K562 (cell line): ENCODE results near the gene WASF2. TPM values are rescaled to one million over a fixed set of nuclear protein-coding genes. Genes with fewer than 3 reads are reported as not detected.
A peak's percentile ranks its signal among the peaks of the same experiment; 100 is the strongest.

ENCODE experiments used
- FOXK2 ChIP-seq, 2 experiments: fragments of 450-650 bp; IDR thresholded peaks in 1 of 2; conservative IDR thresholded peaks in 1 of 2; 2 replicates each; pipeline ENCODE4 v1.6.1; 2016; ENCODE audit warnings: low read depth in 2 of 2, mild to moderate bottlenecking in 1 of 2
- GTF2A2 ChIP-seq: IDR thresholded peaks from 2 replicates; pipeline ENCODE4 v1.6.1; 2016; ENCODE audit warnings: mild to moderate bottlenecking, missing genetic modification characterization, missing compliant biosample characterization
- SP2 ChIP-seq: IDR thresholded peaks from 2 replicates; pipeline ENCODE4 v1.6.1; 2011; ENCODE audit warnings: mild to moderate bottlenecking, low read depth, low read length, moderate library complexity; ENCODE audit not compliant: poor library complexity, severe bottlenecking; ENCODE audit errors: extremely low read depth
- ZBTB40 ChIP-seq, 2 experiments: fragments of 450-650 bp in 1 of 2; sonication (generic) in 1 of 2; formaldehyde crosslinking in 1 of 2; IDR thresholded peaks; 2 replicates each; pipeline versions ENCODE4 v1.7.1 to v1.9.0; 2016 to 2022; ENCODE audit warnings: inconsistent platforms in 1 of 2, mild to moderate bottlenecking in 1 of 2, missing genetic modification reagents in 1 of 2
- ZFX ChIP-seq: sonication (generic); formaldehyde crosslinking; IDR thresholded peaks from 2 replicates; pipeline ENCODE4 v1.8.0; 2022; ENCODE audit warnings: mild to moderate bottlenecking, missing genetic modification reagents, moderate library complexity
- ZNF79 ChIP-seq: fragments of 250-450 bp; sonication (Bioruptor Pico); IDR thresholded peaks from 2 replicates; pipeline ENCODE4 v1.4.0; 2020; ENCODE audit warnings: low read depth, mild to moderate bottlenecking, moderate library complexity
- polyA plus RNA-seq, 8 experiments: library from polyadenylated mRNA; depleted of rRNA in 4 of 8; stranded (reverse) in 5 of 8; unstranded in 3 of 8; fragments of >200 nt; fragmentation: Nextera tagmentation in 2 of 8; fragmentation: Illumina TruSeq in 1 of 8; extraction: Ambion mirVana in 2 of 8; extraction: Trizol in 1 of 8; gene quantifications; 2 replicates each; pipeline versions ENCODE4 v1.2.1 to v1.2.3, GENCODE V29; 2011 to 2014; ENCODE audit warnings: inconsistent platforms in 1 of 8, missing spikeins in 1 of 8
- total RNA-seq, 7 experiments: library from RNA; depleted of rRNA in 6 of 7; stranded (reverse); fragments of >200 nt in 6 of 7; fragmentation: Illumina TruSeq in 2 of 7; extraction: Trizol in 2 of 7; gene quantifications; 2 replicates each; pipeline versions ENCODE4 v1.2.1 to v1.2.3, GENCODE V29; 2011 to 2021; ENCODE audit warnings: low replicate concordance in 1 of 7

Gene WASF2
- total and polyA plus RNA-seq, 9 of the 15 experiments (the other 6 are each of a cell fraction or from before 2014, with no cell fraction given), result 8.2 to 163 (median 31.2) TPM

DNA sequence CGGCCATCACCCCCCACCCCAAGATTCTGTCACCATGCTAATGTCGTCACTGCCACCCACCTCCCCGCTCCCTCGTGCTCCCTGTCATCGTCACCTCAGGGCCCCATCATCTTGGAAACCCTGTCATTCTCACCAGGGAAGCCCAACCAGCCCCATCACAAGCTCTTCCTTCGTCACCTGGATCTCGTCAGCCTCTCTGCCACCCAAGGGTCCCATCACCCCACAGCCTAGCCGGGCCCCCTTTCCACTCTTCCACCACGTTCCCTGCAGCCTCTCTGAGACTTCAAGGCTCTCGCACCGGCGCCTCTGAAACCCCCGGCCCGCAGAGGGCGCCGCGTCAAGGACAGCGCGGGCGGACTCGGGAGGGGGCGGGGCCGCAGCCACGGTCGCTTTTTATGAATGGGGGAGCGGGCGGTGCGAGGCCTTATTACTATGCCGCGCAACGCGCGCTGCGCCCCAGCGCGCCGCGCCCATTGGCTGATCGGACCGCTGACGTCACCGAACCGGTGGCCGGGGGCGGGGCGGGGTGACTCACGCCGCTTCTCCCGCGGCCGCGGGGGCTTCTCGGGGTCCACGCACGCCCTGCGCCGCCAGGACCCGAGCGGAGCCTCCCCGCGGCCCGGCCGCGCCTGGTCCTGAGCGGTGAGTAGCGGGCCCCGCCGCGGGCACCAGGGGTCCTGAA, 97.7 kb downstream of the WASF2 start, which contains the start of gene GPR3 (continued):
- TF ChIP-seq ZBTB40 (IDR thresholded peaks at IDR 0.05), result no peak; the same call in none of the 2 replicates
- no peak for TF ChIP-seq ZBTB40 (CRISPR knock-in tag; IDR thresholded peaks at IDR 0.05)
- TF ChIP-seq ZNF79, result no peak
- TF ChIP-seq ZFX (CRISPR knock-in tag), result peak; percentile 36
- no peak for TF ChIP-seq GTF2A2 (tag)
- peak; percentile 7 for TF ChIP-seq SP2
- TF ChIP-seq FOXK2 (conservative IDR thresholded peaks at IDR 0.05 in 1 of 2, IDR thresholded peaks at IDR 0.05 in 1 of 2; ENCODE audit: low read depth in 2 of 2), result peak in 1 of 2 experiments; percentile 81; a peak in 3 of 4 replicates
